NB4 (cell line): Measurements from ENCODE around the gene PSMD2.
A peak's percentile ranks its signal among the peaks of the same experiment; 100 is the strongest.

ENCODE experiments used
- DNase-seq: peaks from one replicate; pipeline ENCODE4 v3.0.0; 2010; ENCODE audit warnings: low read depth
- H3K4me3 ChIP-seq: one replicate; pipeline ENCODE4 v1.5.1; 2011; ENCODE audit warnings: mild to moderate bottlenecking, low read depth, low read length, moderate library complexity
- CTCF ChIP-seq: IDR thresholded peaks from one replicate; pipeline ENCODE4 v1.5.1; 2012; ENCODE audit warnings: low read depth, low read length
- MAX ChIP-seq: IDR thresholded peaks from 2 replicates; pipeline ENCODE4 v1.6.1; 2011; ENCODE audit warnings: low read depth, low read length
- MYC ChIP-seq: IDR thresholded peaks from 2 replicates; pipeline ENCODE4 v1.6.1; 2011; ENCODE audit warnings: low read depth, low read length
- POLR2A ChIP-seq: IDR thresholded peaks from 2 replicates; pipeline ENCODE4 v1.6.1; 2011; ENCODE audit warnings: mild to moderate bottlenecking; ENCODE audit not compliant: insufficient read length; ENCODE audit errors: extremely low read depth

PSMD2 gene

GRCh38 chr3:184298759-184299487 lies at the start of gene PSMD2:
Gene PSMD2, plus strand, starts transcription at chr3:184299241. Its CDS starts 26 bp downstream, at chr3:184299267.
- H3K4me3 ChIP-seq = peak within 1 kb of the TSS; percentile 98
- TF ChIP-seq CTCF (no peak), POLR2A (peak; percentile 61)
- peak; percentile 97 for DNase-seq

- H3K4me3 ChIP-seq = peak within 1 kb of the TSS; percentile 83
- DNase-seq = peak; percentile 99
- TF ChIP-seq CTCF = peak; percentile 61
- TF ChIP-seq MAX = peak; percentile 100
- peak; percentile 100 for TF ChIP-seq MYC
- peak; percentile 64 for TF ChIP-seq POLR2A
These were observed 49.5 kb upstream of the PSMD2 start, which contains the start of gene EEF1AKMT4 for GRCh38 chr3:184249412-184250166. Gene EEF1AKMT4, plus strand, starts transcription at chr3:184249672. Its CDS starts 23 bp downstream, at chr3:184249695.

GRCh38 chr3:184250167-184250828 lies 48.7 kb upstream of the PSMD2 start:
- DNase-seq = peak; percentile 93
- TF ChIP-seq CTCF (peak; percentile 93), MYC (no peak)
- H3K4me3 ChIP-seq = peak overlapping the region; percentile 83

- no peak overlapping the region for H3K4me3 ChIP-seq
- DNase-seq = no peak
- TF ChIP-seq MYC (no peak), CTCF (no peak), POLR2A (no peak), MAX (no peak)
These were observed 43.6 kb upstream of the PSMD2 start for GRCh38 chr3:184255291-184256039.

GRCh38 chr3:184257083-184257915 lies 41.7 kb upstream of the PSMD2 start:
- TF ChIP-seq CTCF (no peak), MYC (no peak), MAX (no peak), POLR2A (no peak)
- H3K4me3 ChIP-seq = no peak overlapping the region
- DNase-seq = no peak
